GM19023 (cell line): ENCODE data around the gene MREG.

Source experiments
- ATAC-seq: cut with Tn5 transposase; IDR thresholded peaks from one replicate; pipeline ENCODE4 v1.9.1; 2021; ENCODE audit warnings: mild to moderate bottlenecking, moderate library complexity; ENCODE audit not compliant: unreplicated experiment

Gene MREG

GRCh38 chr2:215921895-215922294 is 91.5 kb downstream of the MREG start:
- ATAC-seq, result no peak

- ATAC-seq, result peak; percentile 59
Observed at GRCh38 chr2:215920244-215921100, 92.9 kb downstream of the MREG start.

GRCh38 chr2:215919624-215920243 is 93.6 kb downstream of the MREG start:
- no peak for ATAC-seq

GRCh38 chr2:215918901-215919599 is 94.3 kb downstream of the MREG start:
- no peak for ATAC-seq

GRCh38 chr2:215917953-215918620 is 95.3 kb downstream of the MREG start:
- peak; percentile 81 for ATAC-seq

DNA sequence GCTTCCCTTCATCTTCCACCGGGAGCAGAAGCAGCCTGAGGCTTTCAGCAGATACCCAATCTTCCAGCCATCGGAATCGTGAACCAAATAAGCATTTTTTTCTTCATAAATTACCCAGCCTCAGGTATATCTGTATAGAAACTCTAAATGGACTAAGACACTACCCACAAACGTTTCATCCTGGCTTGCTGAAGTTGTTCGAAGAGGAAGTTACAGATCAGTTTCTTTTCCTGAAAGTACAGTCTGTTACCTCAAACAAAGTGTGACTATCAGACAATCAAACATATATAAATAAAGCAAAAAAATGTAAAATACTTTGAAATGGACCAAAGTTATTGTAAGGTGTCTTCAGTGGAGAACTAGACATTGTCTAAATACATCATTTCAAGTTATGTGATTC is 97.9 kb downstream of the MREG start:
- ATAC-seq, result no peak

- no peak for ATAC-seq
Observed at GRCh38 chr2:215914777-215915165, 98.6 kb downstream of the MREG start.

DNA sequence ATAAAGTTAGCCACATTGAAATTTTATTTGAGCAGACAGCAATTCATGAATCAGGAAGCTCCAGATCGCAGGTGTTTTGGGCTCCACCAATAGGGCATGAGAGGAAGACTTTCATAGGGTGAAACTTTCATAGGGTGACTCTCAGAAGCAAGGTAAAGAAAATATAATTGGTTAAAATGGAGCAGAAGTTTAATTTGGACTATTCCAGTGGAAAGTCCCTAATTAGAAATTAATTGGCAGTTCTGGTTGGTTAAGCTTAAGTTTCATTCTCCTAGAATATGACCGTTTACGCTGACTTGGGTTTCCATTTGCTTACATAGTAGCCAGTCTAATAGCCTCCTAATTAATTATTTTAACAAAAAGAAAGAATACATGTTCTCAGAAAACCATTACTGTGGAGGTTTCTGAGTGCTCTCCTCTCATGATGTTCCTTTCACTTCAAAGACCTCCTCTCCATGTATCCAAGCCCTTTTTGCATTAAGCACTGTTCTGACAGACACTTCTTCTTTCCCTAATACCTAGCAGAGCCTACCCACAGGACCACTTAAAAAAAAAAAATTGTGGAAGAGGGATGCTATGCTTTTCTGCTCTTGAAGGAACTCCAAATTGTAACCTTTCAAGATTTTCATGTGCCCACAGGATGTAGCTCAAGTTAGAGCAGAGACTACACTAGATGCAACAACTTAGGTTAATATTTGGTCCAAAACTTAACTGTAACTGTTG is 99.1 kb downstream of the MREG start:
- no peak for ATAC-seq

DNA sequence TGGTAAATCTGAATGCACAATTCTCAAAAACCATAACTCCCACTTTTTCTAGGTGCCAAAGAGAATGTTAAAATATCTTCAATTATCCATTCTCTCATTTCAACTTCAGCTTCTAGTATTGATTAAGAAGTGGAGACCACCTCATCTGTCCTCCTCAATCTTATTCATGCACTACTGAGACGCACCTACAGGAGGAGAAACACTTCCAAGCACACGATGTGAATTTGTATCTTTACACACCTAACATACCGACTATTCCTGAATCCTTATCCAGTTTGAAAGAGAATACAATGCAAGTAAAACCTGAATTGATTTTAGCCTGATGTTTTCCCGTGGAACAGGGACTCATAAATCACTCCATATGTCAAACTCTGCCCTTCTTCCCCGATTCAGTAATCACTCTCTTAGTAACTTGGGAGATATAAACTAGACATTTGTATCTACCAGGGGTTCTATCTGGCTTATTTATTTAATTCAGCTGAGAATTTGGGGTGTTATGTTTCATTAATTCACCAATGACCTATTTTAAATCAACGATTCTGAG is 101.0 kb downstream of the MREG start:
- no peak for ATAC-seq

DNA sequence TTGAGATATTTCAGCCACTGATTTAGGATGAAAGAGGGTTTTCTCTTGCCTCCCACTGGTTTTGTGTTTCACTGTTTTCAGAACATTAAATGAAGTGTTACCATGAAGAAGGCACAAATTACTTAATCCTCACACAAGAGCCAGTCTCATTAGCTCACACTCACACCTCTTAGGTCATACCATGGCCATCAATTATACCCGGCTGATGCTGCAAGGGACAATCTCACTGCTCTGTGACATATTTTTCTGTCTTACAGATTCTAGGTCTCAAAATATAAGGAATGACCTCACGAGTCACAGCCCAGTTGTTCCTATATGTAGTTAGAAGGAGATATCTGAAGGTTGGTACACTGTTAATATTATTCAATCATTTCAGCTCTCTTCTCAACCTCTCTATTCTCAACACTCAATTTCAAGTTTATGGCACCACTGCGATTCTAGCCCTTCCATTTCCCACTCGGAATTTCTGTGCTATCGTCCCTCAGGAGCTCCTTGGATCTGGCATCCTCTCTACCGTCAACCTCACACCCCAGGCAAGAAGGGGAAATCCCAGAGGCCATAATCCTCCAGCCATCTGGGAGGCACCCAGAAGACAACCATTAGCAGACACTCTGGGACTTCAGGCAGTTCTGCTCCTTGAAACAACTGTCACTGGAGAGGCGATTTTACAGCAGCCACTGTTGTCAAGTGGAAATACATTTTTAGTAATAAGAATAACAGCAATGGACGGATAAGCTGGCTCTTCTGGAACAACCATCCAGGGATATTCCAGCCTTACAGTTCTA is 101.9 kb downstream of the MREG start:
- ATAC-seq, result no peak

DNA sequence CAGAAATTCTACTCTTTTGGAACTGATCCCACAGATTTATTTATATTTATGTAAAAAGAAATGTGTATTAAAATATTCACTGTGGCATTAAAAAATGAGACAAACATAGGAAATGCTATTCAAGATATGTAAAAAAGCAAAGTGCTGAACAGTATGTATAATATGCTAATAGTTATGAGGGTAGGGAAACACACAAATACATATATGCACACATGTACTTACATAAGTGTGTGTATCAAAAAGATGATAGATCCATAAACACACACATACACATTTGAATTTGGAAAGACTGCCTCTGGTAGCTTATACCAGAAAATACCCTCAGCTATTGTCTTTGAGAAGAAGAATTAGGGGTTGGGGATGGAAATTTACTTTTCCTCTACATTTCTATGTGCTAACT is 103.2 kb downstream of the MREG start:
- no peak for ATAC-seq

DNA sequence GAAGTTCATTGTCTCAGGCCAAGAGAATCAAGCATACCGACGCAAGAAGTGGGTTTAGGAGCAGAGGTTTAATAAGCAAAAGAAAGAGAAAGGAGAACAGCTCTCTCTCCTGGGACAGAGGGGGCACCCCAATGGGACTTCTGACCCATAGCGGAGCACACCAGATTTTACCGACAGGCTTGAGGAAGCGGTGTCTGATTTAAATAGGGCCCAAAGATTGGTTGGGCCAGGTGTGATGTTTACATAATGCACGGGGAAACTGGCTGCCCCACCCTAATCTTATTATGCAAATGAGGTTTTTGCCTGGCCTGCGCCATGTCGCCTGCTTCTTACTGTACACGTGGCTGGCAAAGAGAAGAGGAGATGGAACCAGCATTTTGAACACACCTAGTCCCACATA is 106.2 kb downstream of the MREG start:
- ATAC-seq, result no peak

GRCh38 chr2:215906458-215906857 is 106.9 kb downstream of the MREG start:
- no peak for ATAC-seq

GRCh38 chr2:215905691-215906090 is 107.7 kb downstream of the MREG start:
- ATAC-seq, result no peak

DNA sequence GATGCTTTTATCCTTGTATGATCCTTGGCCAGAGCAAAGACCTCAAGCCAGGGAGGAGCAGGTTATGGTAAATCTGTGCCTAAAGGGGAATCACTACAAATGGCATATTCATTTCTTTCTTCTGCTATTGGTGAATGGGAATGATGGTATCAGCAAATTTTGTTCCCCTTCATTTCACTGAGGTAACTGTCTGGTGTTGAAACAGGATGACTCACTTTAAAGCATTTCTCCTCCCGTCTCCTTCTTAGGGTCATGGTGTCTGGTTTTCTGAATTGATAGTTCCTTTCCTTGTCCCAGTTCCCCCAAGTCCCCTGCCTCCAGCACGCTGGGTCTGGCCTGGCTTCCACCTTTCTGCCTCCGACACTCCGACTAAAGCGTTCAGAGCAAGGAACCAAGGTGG is 109.2 kb downstream of the MREG start:
- no peak for ATAC-seq

GRCh38 chr2:215903203-215903602 is 110.1 kb downstream of the MREG start:
- ATAC-seq, result no peak

- no peak for ATAC-seq
Observed at GRCh38 chr2:215901796-215902195, 111.6 kb downstream of the MREG start.

DNA sequence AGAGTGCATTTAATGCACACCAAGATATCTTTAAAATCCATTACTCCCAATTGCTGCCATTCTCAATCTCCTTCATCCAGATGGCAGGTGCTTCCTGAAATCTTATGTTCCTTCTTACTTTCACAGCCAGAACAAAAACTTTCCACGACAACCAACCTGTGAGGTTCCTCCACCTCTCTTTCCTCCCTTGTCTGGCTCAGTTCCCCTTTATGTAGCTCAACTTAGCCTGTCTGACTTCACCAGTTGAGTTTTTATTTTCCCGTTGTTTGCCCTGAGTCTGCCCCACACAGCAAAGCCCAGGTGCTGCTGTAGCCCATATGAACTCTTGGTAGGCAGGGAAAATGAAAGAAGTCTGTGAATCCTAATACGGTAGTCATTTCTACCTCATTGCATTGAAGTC is 112.5 kb downstream of the MREG start:
- no peak for ATAC-seq

- ATAC-seq, result no peak
Observed at GRCh38 chr2:215900203-215900611, 113.1 kb downstream of the MREG start.
